ENCODE data around the gene ALDH16A1.

Gene ALDH16A1

GRCh38 chr19:49490287-49491029, 37.4 kb downstream of the ALDH16A1 start:
- no peak for DNase-seq

DNA sequence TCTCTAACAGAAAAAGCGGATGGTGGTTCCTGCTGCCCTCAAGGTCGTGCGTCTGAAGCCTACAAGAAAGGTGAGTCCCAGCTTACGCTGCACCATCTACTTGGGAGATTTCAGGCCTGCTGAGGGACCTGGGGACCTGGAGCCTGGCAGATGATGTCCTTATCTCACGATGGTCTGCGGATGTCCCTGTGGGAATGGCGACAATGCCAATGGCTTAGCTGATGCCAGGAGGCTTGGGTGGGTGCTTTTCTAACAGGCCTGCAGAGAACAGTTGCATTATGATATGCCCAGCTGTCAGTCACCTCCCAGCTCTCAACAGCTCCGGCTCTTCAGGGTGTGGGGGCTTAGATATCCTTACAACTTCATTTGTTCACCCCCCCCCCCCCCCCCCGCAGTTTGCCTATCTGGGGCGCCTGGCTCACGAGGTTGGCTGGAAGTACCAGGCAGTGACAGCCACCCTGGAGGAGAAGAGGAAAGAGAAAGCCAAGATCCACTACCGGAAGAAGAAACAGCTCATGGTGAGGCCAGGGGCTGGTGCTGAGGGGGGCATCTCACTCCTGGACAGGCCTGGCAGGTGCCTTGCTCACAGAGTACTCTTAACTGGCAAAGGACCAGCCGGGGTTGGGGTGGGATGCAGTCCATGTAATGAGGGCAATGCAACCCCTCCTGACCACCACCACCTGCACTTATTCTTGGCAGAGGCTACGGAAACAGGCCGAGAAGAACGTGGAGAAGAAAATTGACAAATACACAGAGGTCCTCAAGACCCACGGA, 38.2 kb downstream of the ALDH16A1 start:
- no peak for DNase-seq

DNA sequence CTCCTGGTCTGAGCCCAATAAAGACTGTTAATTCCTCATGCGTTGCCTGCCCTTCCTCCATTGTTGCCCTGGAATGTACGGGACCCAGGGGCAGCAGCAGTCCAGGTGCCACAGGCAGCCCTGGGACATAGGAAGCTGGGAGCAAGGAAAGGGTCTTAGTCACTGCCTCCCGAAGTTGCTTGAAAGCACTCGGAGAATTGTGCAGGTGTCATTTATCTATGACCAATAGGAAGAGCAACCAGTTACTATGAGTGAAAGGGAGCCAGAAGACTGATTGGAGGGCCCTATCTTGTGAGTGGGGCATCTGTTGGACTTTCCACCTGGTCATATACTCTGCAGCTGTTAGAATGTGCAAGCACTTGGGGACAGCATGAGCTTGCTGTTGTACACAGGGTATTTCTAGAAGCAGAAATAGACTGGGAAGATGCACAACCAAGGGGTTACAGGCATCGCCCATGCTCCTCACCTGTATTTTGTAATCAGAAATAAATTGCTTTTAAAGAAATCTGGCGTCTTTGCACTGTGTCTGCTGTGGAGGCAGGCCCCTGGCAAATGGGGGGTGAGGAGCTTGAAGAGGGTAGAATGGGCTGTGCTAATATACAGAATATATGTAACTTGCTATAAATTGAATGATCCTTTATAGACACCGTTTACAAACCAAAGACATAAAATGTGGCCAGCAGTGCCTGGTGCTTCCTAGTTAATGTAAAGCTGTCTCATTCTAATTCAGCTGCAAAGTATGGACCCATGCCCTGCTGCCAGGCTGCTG, 39.0 kb downstream of the ALDH16A1 start:
- no peak for DNase-seq

DNA sequence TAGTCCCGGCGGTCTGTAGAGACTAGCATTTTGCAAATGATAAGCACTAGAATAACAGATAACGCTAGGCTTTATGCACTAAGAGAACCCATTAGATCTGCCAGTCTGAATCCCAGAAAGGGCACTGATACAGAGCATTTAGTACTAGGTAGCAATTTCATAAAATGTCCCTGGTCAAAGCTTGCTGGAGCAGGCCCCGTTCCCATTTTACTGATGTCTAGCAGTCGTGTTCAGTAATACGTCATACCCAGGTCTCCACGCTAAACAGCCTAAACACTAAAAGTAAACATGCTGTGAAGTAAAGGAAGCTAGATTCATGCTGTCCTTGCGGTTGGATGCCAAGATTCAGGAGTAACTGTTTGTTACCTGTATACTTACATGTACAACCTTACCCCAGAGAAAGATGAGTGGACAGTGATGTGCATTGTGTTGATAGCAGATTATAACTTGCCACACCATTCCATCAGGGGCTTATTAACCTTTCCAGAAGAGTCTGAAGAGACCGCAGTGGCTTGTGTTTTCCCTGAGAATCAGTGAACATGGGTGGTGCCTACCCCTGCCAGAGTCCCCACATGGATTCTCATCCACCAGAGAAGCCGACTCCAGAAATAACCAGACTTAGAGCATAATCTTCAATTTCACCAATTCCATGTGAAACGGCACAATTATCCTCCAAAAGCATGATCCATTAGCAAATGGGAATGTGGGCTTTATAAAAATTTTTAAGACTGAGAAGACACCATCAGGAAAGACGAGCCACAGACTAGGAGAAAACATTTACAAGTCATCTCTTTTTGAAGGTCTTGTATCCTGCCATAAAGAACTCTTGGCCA, 39.8 kb downstream of the ALDH16A1 start:
- DNase-seq, result no peak

DNA sequence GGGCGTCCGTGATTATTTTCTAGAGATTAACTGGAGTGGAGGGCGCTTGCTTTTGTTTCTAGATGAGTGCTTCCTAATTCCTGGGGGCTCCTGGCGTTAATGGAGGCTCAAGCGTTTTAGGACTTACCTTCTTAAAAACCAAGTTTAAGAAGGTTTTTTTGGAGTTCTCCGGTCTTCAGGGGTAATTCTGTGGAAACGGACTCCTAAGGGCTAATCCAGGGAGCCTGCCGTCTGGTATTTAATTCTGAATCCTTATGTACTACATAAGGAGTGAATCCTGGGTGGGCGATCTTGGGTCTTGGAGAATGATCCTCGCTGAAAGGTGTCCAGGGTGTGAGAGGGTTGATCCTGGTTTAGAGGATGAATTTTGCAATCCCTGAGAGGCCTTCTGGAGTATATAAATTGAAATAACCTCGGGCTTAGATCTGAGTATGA, 43.6 kb downstream of the ALDH16A1 start:
- no peak for DNase-seq

DNA sequence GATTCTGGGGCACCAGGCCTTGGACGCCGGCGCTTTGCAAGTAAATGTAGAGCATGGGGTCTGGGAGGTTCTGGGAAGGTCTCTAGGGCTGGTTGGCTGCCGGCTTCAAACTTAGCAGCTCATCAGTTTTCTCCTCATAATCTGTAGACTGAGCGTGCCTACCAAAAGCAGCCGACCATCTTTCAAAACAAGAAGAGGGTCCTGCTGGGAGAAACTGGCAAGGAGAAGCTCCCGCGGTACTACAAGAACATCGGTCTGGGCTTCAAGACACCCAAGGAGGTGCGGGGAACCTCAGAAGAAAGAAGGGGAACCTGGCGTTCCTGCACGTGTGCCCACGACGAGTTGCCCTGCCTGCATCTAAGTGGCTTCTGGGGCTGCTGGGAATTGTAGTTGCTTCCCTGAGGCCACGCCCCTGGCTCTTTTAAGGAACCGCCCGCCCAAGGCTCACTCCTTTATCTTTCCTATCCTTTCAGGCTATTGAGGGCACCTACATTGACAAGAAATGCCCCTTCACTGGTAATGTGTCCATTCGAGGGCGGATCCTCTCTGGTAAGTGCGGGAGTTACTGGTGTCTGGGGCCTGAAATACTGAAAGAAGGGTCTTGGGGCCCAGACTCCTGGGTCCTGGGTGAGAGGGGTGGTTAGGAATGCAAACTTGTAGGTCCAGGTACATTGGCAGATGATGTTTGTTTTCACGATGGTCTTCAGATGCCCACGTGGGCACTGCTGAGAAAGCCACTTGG, 44.2 kb downstream of the ALDH16A1 start:
- peak; percentile 70 for DNase-seq

GRCh38 chr19:49497789-49498103, 44.7 kb downstream of the ALDH16A1 start:
- DNase-seq, result no peak

DNA sequence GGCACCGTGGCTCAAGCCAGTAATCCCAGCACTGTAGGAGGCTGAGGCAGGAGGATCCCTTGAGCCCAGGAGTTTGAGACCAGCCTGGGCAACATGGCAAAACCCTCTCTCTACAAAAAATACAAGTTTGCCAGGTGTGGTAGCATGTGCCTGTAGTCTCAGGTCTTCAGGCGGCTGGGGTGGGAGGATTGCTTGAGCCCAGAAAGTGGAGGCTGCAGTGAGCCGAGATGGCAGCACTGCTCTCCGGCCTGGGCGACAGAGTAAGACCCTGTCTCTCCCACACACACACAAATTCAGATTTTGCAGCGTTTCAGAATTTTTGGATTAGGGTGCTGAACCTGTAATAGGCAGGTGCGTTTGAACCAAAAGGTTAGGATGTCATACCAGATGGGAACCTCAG, 45.5 kb downstream of the ALDH16A1 start:
- no peak for DNase-seq

- no peak for DNase-seq
Measured at GRCh38 chr19:49499030-49499670, 46.1 kb downstream of the ALDH16A1 start.

GRCh38 chr19:49502866-49503581, 50.0 kb downstream of the ALDH16A1 start:
- no peak for DNase-seq

- no peak for DNase-seq
Measured at GRCh38 chr19:49503582-49503962, 50.5 kb downstream of the ALDH16A1 start.

DNA sequence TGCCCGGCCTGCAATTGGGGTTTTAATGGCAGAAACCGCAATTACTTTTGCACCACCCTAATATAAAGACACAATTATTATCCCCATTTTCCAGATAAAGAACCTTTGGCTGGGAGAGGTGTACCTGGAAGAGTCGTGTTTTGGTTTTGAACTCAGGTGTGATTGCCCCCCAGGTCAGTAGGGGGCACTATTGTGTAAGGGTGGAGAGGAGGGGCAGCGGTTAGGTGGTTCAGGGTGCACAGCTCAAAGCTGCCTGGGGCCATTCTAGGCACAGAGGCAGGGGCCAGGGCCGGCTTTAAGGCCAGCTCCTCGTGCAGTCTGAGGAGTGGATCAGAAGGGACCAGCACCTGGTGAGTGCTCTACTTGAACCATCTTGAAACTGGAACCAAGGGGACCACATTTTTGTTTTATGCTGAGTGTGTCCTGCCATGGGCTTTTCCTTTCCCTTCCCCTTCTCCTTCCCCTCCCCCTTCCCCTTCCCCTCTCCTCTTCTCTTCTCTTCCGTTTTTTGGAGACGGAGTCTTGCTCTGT, 53.6 kb downstream of the ALDH16A1 start:
- peak; percentile 77 for DNase-seq

- no peak for DNase-seq
Measured at GRCh38 chr19:49507803-49508494, 54.9 kb downstream of the ALDH16A1 start.

DNA sequence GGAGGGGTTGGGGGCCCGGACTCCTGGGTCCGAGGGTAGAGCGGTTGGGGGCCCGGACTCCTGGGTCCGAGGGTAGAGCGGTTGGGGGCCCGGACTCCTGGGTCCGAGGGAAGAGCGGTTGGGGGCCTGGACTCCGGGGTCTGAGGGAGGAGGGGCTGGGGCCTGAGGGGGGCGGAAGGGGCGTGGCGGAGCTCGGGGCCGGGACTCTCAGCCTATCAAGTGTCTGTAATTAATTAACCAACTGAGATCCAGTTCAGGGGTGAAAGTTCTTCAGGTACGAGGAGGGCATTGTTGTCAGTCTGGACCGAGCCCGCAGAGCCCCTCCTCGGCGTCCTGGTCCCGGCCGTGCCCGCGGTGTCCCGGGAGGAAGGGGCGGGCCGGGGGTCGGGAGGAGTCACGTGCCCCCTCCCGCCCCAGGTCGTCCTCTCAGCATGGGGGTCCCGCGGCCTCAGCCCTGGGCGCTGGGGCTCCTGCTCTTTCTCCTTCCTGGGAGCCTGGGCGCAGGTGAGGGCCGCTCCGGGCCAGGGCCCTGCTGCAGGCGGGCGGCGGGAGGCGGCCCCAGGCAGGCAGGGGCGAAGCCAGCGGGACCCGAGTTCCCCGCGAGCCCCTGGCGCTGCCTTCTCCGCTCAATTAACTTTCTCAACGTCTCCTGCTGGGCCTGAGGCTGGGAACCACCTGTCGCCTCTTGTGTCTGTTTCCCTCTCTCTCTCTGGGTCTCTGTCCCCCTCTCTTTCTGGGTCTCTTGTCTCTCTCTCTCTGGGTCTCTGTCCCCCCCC, 60.1 kb downstream of the ALDH16A1 start:
- no peak for DNase-seq

GRCh38 chr19:49513746-49514118, 60.7 kb downstream of the ALDH16A1 start:
- DNase-seq, result no peak

GRCh38 chr19:49514151-49514550, 61.1 kb downstream of the ALDH16A1 start:
- no peak for DNase-seq

DNA sequence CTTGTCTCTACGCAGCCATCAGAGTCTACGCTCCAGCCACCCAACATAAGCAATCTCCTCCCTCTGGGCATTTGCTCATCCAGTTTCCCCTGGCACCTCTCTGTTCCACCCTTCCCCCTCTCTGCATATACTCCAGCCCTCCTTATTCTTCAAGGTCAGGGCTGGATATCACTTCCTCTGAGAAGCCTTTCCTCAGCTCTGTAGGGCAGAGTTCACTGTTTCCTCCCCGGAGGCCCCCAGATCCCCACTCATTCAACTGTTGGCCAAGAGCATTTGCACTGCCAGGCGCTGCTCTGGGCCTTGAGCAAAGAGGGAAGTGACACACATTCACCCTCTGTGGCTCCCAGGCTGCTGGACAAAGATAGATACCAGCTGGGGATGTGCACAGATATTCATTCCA, 62.7 kb downstream of the ALDH16A1 start:
- no peak for DNase-seq

GRCh38 chr19:49518033-49518432, 65.0 kb downstream of the ALDH16A1 start:
- no peak for DNase-seq
